NCI-H2171 (cell line): Measurements from ENCODE around the gene ACTRT2.

Experiments used
- DNase-seq: peaks from one replicate; lab custom pipeline; 2025; lab: John Stamatoyannopoulos, UW

The ACTRT2 gene

DNA sequence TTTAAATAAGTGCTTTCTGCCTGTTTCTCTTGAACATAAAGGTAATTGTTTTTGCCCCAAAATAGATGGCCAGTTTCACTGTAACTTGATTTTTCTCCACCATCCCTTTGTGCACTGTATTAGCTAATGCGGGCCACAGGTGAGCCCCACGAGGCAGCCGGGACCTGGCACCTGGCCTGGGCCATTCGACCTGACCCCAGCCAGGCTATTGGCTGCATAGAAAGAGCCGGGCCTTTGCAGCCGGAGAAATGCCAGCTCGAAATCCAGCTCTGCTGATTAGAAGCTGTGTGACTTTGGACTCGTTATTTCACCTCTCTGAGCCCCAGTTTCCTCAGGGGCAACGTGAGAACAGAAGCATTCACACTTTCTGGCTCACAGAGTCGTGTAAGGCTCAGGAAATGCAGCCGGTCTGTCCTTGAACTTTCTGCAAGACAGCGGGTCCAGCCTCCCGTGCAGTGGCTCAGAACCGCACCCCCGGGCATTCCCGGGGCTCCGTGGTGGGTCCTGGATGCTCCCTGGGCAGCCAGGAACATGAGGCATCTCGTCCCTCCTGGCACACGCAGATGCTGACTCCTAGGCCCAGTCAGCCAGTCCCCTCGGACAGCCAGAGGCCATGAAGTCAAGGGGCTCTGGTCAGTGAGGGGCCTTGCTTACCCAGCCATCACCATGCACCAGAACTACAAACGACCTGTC is 37.4 kb upstream of the ACTRT2 start:
- no peak for DNase-seq

DNA sequence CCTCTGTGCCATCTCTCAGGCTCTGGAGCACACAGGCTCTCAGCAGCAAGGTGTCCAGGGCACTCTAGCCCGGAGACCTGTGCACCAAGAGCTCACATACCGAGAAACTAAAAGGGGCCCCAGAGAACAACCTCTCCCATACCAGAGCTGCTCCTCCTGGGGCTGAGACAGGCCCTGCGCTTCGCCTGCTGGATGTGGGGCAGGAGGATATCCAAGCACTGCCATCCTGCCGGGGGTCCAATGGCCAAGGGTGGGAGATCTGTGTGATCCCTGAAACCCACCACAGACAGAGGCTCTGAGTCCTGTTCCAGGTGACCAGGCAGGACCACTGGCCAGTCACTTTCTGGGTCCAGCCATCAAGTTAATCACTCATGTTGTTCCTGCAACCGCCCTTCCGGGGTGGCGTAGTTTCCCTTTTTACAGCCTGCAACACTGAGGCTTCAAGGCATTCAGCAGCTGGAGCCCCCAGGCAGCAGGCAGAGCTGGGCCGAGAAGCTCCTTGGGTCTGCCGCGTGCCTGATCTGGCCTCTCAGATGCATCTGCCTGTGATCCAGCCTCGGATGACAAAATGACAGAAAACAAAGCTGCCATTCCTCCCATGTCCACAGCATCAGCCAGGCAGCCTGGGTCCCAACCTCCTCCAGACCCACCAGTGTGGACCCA is 36.7 kb upstream of the ACTRT2 start:
- DNase-seq = no peak

DNA sequence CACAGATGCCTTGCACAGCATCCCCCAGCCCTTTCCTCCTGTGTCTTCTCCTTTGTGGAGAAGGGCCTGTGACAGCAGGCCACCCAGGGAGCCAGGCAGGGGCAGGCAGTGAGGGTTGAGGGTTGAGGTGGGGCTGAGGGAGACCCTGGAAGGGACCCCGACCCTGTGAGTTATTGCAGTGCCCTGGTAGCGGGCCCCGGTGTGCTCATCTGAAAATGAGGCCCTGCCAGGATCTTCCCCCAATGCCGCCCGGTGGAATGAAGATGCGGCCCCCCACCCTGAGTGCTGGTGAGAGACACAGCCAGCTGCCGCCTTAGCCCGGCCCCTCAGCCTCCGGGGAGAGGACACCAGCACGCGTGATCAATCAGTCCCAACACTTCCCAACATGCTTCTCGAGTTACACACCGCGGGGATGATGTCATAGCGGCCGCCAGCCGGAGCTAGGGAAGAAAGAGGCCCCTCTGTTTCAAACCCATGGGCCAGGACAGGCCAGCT is 36.2 kb upstream of the ACTRT2 start:
- peak; percentile 15 for DNase-seq

DNA sequence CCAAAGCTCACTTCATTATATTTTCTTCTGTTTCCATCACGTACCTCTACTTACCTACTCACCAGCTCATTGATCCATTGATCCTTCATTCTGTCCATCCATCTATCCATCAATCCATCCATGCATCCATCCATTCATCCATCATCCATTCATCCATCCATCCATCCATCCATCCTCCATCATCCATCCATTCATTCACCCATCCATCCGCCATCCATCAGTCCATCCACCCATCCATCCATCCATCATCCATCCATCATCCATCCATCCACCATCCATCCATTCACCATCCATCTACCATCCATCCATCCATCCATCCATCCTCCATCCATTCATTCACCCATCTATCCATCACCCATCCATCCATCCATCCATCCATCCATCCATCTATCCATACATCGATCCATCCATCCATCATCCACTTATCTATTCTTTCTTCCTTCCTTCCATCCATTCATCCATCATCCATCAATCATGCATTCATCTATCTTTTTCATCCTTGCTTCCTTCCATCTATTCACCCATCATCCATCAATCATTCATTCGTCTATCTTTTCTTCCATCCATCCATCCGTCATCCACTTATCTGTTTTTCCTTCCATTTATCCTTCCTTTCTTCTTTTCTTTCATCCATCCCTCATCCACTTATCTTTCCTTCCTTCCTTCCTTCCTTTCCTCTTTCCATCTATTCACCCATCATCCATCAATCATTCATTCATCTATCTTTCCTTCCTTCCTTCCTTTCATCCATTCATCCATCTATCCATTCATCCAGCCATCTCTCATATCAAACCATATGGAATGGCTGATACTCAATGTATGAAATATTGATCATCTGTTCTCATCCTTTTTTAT is 35.3 kb upstream of the ACTRT2 start:
- DNase-seq = no peak

DNA sequence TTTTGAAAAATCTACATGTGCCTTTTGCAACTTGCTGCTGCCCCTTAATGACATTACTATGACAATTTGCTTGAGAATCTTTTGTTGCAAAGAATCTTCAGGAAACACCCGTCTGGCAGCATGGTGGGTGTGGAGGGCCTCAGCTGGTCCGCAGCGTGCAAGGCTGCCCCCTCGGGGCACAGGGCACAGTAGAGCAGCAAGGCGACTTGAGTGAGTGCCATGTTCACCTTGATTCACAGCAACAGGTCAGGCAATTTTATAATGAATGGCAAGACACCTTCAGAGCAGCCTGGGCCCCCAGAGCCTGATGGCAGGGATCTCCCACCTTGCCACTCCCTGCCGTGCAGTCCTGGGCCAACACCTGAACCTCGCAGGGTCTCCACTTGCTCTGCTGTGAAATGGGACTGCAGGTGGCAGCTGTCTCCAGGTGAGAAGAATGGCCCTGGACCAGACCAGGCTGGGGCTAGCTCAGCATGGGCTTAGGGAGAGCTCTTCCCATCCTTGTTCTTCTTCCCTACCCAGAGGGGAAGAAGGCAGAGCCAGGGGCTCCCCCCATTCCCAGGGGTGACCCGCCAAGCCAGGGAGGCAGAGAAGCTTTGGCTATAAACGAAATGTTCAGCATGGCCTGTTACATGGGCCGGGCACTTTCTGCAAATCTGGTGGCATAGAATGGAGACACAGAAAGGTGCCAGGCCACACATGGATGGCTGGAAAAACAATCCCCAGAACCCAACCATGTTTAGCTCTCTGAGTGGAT is 34.5 kb upstream of the ACTRT2 start:
- no peak for DNase-seq

DNA sequence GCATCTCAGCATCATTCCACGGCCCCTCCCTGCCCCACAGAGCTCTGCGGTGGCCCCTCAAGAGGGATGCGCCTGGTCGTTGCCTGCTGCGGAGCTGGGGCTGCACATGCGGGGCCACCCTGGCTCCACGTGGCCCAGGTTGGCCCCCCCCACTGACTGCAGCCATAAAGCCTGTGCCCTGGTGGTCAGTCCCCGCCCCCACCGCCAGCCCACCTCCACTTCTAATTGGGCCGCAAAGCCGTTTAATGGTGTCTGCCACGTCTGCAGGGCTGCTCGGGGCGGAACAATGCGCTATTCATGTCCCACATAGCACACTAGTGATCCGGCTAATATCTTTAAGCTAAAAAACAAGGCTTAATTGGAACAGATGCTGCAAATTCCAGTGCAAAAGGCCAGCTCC is 33.5 kb upstream of the ACTRT2 start:
- no peak for DNase-seq

DNA sequence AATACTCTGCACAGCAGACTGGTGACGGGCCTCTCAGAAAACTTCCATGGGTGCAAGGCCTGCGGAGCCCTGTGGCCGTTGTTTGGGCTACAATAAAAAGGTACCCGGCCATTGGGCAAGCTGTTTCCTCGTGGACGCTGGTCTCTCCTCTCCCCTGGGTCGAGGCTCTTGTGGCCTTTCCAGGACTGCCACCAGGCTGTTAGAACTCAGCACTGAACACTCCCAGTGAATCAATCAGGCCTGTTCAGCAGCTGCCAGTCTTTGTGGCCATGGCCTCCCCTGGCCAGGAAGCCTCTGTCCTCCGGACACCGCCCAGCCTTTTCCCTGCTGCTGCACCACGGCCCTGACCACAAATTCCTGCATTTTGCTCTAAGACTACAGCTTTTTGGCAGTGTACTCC is 33.0 kb upstream of the ACTRT2 start:
- no peak for DNase-seq

DNA sequence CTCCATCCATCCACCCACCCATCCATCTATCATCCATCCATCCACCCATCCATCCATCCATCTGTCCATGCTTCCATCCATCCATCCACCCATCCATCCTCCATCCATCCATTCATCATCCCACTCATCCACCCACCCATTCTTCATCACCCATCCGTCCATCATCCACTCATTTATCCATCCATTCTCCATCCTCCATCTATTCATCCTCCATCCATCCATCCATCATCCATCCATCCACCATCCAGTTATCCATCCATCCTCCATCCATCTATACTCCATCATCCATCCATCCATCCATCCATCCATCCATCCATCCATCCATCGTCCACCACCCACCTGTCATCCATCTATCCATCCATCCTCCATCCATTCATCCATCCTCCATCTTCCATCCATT is 32.1 kb upstream of the ACTRT2 start:
- DNase-seq = no peak

DNA sequence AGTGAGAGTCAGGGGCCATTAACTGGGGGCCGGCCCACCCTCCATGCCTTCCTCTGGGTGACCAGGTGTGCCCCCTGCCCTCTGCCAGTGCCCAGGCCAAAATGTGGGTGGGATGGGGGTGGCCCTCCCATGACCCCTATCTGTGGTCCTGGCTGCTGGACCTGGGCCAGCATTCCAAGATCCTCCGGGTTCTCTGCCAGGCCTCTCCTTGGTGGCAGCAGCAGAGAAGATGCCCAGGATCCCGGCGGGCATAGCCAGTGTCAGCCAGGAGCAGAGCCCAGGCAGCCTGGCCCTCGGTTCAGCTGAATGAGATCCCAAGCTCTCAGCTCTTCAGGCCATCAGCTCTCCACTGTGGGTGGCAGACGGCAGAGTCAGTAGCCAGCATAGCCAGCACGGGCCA is 31.3 kb upstream of the ACTRT2 start:
- DNase-seq = no peak

DNA sequence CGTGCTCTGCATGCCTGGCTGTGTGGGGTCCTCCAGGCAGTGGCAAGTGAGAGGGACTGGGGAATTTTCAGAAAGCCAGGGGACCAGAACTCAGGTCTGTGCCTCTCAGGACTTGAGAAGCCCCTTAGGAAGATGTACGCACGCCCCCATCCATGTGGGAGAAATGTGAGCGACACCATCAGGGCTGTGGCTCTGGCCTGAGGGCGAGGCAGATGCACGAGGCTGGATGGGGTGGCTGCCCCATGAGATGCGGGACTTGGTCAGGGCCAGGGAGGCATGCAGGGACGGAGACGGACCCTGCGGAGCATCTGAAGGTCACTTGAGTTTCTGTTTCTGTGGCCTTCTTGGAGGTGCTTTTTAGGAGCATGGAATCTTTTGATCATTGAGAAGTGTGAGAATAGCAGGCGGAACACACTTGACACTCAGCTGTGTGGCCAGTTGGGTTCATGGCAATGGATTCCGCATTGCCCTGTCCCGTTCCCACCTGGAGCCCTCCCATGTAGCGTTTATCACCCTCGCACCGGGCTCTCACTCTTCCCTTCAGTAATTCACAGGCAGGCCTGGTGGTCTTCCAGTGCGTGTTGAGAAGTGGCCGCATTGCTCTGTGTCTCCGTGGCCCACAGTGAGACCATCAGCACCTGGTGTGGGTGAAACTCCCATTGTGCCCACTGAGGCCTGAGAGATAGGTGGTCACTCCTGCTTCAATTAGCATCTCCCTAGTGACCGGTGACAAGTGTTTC is 30.7 kb upstream of the ACTRT2 start:
- DNase-seq = no peak

DNA sequence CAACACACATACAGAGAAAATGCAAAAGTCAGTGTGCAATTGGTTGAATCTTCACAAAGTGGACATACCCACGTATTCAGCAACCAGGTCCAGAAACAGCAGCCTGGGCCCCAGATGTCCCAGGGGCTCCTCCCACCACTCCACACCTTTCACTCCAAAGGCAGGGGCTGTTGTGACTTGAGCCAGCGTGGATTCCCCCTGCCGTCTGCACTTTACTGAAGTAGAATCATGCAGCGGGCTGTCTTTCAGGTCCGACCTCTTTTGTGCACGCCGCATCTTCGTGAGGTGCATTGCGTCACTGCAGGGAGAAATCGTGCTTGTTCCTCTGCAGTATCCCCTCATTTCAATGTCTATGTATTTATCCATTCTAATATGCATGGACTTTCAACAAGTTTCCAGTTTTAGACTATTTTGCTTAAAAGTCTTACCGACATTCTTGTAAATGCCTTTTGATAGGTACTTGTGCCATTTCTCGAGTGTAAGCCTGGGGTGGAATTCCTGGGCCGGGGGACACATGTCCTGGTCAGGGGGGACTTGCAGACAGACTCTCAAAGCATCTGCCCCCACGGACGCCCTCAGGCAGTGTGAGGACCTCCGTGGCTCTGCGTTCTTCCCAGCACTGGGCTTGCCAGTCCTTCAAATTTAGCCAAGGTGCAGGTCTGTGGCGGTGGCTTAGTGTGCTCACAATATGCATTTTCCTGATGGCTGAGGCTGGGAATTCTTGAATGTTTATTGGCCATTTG is 29.3 kb upstream of the ACTRT2 start:
- no peak for DNase-seq

DNA sequence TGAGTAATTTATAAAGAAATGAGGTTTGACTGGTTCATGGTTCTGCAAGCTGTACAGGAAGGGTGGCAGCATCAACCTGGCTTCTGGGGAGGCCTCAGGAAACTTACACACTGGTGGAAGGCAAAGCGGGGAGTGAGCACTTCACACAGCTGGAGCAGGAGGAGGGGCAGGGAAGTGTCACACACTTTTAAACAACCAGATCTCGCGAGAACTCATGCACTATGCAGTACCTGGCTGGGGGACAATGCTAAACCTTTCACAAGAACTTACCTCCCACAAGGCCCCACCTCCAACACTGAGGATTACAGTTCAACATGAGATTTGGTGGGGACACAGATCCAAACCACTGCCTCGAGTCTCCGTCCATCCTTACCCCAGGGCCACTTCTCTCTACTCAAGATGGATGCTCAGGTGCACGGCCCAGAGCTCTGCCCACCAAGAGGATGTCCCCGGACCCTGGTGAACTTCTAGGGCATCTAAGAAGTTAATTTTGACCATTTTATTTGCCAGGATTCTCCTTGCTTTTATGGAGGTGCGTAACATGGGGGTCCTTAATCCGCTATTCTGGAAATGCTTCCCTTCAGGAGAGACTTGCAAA is 22.7 kb upstream of the ACTRT2 start:
- no peak for DNase-seq

DNA sequence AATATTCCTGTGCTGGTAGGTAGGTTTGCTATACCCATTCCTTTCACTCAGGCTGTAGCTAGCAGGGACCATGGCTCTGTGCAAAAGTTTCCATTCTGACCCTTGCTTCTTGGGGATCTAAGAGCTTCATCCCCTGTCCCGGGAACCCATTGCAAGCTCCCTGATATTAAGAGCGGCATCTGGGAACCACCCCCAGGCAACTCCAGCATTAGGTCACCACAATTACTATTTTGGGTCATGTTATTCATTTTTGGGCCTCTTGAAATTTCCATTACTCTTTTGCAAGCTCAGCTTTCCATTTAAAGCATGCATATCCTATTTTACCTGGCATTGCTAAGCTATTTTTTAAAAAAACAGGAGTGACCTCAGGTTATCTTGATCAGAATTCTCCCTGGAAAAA is 22.1 kb upstream of the ACTRT2 start:
- DNase-seq = no peak

DNA sequence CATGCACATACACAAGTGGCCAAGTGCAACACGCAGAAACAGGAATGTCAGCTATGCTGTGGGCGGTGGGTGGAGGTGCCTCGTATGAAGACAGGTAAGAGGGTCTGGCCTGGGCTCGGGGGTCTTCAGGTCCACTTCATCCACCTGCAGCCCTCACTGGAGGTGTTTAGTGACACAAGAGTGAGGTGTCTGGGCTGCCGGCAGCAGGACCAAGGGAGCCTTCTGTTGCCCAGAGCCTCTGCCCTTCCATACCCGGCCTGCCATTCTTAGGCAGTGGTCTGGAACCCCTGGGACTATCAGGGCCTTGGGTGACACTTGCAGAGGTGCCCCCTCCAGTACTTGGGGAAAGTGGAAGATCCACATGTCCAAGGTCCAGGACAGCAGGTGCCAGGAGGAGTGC is 21.7 kb upstream of the ACTRT2 start:
- no peak for DNase-seq

DNA sequence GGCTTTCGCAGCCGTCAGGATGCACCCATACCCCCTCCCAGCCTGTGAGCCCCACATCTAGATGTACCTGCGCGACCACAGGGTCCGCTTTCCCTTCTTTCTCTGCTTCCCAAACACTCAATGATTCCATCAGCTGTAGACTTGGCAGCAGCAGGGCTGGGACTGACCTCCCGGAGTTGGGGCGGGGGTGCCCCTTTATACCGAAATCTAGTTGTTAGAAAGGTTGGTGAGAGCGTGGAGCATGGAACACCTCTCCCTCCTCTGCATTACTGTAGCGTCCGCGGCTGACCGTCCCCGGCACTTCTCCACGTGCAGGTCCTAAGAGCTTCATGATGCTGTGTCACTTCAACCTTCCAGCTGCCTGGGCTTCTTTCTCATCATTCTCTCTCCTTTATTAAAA is 21.1 kb upstream of the ACTRT2 start:
- DNase-seq = no peak

DNA sequence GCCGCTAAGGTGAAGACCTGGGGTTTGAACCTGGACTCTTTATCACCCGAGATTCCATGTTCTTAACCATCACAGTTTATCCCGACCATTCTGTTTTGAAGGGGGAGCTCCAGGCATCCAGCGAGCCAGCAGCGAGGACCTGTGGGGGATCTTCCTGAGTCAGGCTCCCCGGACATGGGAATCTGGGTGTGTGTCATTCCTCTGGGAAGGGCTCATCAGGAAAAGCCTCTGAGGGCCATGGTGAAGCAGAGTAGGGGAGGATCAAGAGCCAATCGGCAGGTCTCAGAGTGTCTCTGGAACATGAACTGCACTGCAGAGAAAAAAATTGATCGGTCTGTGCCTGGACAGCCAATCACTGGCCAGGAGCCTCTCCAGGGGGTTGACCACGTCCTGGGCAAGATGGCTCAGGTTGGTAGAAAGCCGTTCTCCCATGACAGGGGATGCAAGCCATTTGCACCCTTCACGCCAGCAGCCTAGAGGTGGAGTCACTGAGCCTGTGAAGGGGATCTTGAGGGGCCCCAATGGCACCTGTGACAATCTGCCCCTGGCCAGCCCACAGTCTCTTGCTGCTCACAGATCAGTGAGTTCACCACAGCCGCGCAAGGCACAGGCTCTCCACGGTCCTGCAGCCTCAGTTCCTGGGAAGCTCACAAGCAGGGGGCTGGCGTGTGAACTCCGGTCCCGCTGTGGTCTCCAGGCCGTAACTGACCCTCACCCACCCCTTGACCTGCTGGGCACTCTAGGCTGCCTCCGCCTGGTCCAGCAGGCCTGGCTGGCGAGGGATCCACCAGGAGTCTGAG is 20.4 kb upstream of the ACTRT2 start:
- no peak for DNase-seq

DNA sequence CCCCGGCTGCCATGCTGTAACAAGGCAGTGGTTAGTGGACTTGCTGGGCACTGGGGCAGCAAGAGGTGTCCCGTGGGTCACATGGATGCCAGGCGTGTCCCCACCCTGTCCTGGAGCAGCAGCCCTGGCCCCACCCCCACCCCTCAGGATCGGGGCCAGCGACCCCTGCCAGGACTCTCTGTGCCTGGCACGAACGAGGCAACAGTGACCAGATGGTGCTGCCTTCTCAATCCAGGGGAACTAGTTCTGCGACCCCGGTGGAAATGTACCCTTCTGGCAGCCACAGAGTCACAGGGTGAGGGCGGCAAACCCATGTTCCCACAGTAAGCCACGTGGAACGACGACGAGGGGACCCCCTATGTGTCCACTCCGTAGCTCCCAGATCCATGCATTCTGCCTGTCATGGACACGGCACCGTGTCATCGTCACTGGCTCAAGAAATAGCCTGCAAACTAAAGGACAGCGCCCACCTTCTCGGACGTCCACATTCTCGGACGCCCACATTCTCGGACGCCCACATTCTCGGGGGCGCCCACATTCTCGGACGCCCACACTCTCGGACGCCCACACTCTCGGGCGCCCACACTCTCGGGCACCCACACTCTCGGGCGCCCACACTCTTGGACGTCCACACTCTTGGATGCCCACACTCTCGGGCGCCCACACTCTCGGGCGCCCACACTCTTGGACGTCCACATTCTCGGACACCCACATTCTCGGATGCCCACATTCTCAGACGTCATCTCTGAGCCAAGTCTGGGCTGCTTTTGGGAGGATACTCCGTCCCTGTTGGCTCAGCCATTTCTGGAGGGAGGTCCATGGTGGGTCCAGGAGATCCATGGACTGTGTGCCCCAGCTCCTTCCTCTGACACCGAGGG is 19.6 kb upstream of the ACTRT2 start:
- DNase-seq = no peak

DNA sequence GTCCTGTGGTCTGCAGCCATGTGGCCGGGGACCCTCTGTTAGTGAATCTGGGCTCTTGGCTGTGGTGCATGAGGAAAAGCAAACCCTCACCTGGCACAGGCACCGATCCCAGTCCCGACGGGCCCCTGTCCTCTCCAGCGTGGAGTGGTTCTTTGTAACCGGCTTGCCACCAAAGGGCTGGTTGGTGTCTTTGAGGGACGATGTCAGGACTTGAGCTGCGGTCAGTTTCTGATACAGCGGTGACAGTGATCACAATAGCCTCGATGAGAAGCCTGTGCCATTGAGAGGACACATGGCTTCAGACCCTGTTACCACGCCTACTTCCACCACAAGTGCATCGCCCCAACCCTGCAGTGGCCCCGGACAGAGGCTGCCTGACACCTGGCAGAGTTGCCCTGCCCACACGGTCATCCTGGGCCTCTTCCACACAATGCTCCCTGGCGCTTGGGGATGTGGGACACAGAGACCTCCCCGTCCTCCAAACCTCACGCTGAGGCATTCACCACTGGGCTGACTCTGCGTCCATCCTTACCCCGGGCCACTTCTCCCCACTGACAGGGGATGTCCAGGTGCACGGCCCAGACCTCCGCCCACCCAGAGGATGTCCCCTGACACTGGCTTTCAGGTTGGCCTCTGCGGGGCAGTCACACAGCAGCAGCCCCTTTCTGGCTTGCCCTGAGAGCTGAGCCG is 18.8 kb upstream of the ACTRT2 start:
- DNase-seq = no peak
